ENCODE results near the gene PCDHGC5. TPM values are rescaled to one million over a fixed set of nuclear protein-coding genes. Genes with fewer than 3 reads are reported as not detected.

The PCDHGC5 gene
- total and polyA plus RNA-seq, 7 donors = 0.08 to 1.2 (median 0.65) TPM; not detected in 1

DNA sequence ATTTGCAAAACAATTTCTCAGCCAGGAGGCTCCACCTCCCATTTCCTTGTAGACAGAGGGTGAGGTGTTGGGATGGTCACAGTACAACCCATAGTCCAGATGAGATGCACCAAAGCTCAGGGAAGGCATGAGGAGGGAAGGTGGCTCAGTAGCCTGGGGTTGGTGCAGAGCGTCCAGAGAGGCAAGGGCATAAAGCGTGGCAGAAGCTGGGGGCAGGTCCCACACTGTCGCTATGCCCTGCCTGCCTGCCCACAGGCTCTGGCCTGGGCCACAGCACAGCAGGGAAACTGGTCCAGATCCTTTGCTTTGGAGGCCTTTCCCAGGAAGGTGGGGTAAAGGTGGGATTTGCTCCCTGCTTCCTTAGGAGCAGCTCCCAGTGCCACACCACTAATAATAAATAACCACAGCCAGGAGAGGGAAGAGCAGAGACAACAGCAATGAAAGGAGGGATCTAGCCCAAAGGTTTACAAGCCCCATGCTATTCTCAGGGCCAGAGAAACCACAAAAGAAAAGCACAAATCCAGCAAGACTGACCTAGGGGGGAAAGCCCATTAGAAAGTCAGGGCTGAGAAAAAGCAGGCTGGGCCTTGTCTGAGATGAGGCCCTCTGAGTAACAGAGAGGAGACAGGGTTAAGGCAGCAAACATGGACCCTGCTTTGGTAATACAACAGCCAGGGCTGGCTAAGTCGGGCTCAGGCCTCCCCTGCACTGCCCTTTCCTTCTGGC lies 27.2 kb downstream of the PCDHGC5 start:
- Histone ChIP-seq H3K4me1 (peaks cover 79% of the 10 kb centered on the region), H3K27ac (peak overlapping the region; percentile 90), H3K9me3 (no peaks in the 10 kb centered on the region), H3K36me3 (ENCODE audit: insufficient read depth in 1 of 2, low read depth in 1 of 2) (peaks cover 10 to 52% of the 10 kb centered on the region in 2 donors), H3K27me3 (ENCODE audit: insufficient read depth in 3 of 3, low read length in 2 of 3) (no peaks in the 10 kb centered on the region), H3K4me3 (no peak overlapping the region)
- WGBS, 3 donors = 70 to 83% (median 78%) methylated on average over 4 of the region's 4 CpGs
- no peak for DNase-seq
- intact Hi-C loops (cut with DNase I) = no loop called here
- ATAC-seq = no peak
- TF ChIP-seq, protein P1, sequence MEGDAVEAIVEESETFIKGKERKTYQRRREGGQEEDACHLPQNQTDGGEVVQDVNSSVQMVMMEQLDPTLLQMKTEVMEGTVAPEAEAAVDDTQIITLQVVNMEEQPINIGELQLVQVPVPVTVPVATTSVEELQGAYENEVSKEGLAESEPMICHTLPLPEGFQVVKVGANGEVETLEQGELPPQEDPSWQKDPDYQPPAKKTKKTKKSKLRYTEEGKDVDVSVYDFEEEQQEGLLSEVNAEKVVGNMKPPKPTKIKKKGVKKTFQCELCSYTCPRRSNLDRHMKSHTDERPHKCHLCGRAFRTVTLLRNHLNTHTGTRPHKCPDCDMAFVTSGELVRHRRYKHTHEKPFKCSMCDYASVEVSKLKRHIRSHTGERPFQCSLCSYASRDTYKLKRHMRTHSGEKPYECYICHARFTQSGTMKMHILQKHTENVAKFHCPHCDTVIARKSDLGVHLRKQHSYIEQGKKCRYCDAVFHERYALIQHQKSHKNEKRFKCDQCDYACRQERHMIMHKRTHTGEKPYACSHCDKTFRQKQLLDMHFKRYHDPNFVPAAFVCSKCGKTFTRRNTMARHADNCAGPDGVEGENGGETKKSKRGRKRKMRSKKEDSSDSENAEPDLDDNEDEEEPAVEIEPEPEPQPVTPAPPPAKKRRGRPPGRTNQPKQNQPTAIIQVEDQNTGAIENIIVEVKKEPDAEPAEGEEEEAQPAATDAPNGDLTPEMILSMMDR (IDR thresholded peaks at IDR 0.05) = no peak

DNA sequence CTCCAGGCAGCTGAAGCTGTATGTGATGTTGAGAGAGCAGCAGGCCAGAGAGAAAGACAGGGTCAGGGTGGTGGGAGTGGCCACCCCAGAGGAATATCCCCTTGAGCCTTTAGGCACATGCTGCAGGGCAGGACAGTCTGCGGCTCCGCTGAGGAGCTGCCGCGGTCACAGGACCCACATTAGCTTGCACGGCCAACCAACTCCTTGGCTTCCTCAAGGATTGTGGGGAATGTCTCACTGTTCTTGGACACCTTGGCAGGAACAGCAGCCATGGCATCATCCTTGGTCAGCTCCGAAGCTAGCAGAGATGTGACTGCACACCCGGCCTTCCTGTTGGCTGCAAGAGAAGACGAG lies 27.8 kb downstream of the PCDHGC5 start:
- Histone ChIP-seq H3K4me3 (no peak overlapping the region), H3K27ac (peak overlapping the region; percentile 90), H3K36me3 (ENCODE audit: insufficient read depth in 1 of 2, low read depth in 1 of 2) (peaks cover 6 to 46% of the 10 kb centered on the region in 2 donors), H3K27me3 (ENCODE audit: insufficient read depth in 3 of 3, low read length in 2 of 3) (no peaks in the 10 kb centered on the region), H3K4me1 (peaks cover 85% of the 10 kb centered on the region), H3K9me3 (no peaks in the 10 kb centered on the region)
- TF ChIP-seq, protein P1 (IDR thresholded peaks at IDR 0.05) = no peak
- no peak for ATAC-seq
- peak in 1 of 2 donors; percentile 38 for DNase-seq
- intact Hi-C loops (cut with DNase I) = no loop called here
- WGBS, 3 donors = 54 to 65% (median 57%) methylated on average over 8 of the region's 8 CpGs

DNA sequence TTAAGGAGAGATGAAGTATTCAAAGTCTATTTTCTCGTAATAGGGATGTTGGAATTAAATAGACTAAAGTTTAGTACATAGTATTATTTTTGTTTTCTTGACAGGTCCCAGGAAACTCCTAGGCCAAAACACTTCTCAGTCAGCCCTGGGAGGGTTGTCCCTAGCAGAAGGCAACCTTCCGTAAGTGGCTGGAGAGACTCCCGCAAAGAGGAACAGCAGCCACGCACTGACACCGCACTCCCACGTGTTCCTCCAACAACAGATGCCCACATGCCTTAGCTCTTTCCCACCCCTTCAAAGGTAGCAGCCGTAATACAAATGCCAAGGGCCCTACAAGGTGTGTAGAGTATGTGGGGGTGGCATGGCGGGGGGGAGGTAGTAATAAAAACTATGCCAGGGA lies 28.4 kb downstream of the PCDHGC5 start:
- Histone ChIP-seq H3K27ac (peak overlapping the region; percentile 90), H3K36me3 (ENCODE audit: insufficient read depth in 1 of 2, low read depth in 1 of 2) (peaks cover 7 to 47% of the 10 kb centered on the region in 2 donors), H3K4me3 (no peak overlapping the region), H3K27me3 (ENCODE audit: insufficient read depth in 3 of 3, low read length in 2 of 3) (no peaks in the 10 kb centered on the region), H3K9me3 (no peaks in the 10 kb centered on the region), H3K4me1 (peaks cover 86% of the 10 kb centered on the region)
- 60 to 72% (median 68%) methylated on average over 8 of the region's 8 CpGs for WGBS, 3 donors
- TF ChIP-seq, protein P1 (IDR thresholded peaks at IDR 0.05) = no peak
- intact Hi-C loops (cut with DNase I) = no loop called here
- DNase-seq (no peak), ATAC-seq (no peak)

DNA sequence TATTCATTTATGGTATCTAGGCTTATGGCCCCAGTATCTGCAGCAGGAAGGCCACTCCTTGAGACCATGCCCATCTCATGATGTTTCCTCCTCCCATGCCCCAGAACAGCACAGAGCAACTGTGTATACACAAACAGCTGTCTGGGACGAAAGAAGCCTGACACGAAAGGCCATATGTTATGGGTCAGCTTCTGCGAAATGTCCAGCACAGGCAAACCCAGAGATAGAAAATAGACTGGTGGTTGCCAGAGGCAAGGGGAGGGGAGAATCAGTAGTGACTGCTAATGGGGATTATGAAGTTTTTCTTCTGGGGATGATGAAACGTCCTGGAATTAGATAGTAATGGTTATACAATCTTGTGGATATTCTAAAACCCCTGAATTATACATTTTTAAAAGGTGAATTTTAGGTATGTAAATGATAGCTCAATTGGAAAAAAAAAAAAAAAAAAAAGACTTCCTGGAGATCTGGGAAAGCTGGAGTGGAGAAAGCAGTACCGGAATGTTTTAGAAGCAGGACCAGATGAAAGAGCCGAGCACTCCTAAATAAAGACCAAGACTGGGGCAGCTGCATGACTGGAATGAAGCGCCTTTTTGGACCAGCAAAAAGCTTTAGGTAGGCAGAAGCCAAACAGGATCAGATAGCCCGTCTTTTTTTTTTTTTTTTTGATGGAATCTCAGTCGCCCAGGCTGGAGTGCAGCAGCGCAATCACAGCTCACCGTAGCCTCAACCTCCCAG lies 29.2 kb downstream of the PCDHGC5 start:
- peak in 1 of 4 donors; percentile 17 for ATAC-seq
- Histone ChIP-seq H3K4me3 (no peak overlapping the region), H3K27ac (peak overlapping the region; percentile 90), H3K4me1 (peaks cover 86% of the 10 kb centered on the region), H3K9me3 (no peaks in the 10 kb centered on the region), H3K27me3 (ENCODE audit: insufficient read depth in 3 of 3, low read length in 2 of 3) (no peaks in the 10 kb centered on the region), H3K36me3 (ENCODE audit: insufficient read depth in 1 of 2, low read depth in 1 of 2) (peaks cover 7 to 54% of the 10 kb centered on the region in 2 donors)
- intact Hi-C loops (cut with DNase I) = no loop called here
- 43 to 45% (median 45%) methylated on average over 11 of the region's 11 CpGs for WGBS, 3 donors
- DNase-seq = no peak
- TF ChIP-seq, protein P1 (IDR thresholded peaks at IDR 0.05) = no peak

Measured in psoas muscle (tissue), 8 donors.